ENCODE measurements around the gene GNB1L.

The GNB1L gene

GRCh38 chr22:19772673-19773469, 81.8 kb downstream of the GNB1L start:
- no peak for DNase-seq

- no peak for DNase-seq
Observed at GRCh38 chr22:19772422-19772672, 82.3 kb downstream of the GNB1L start.

GRCh38 chr22:19770349-19771220, 84.1 kb downstream of the GNB1L start:
- no peak for DNase-seq

GRCh38 chr22:19769393-19769715, 85.3 kb downstream of the GNB1L start:
- DNase-seq, result no peak

- DNase-seq, result no peak
Observed at GRCh38 chr22:19767427-19768341, 87.0 kb downstream of the GNB1L start.

- DNase-seq, result no peak
Observed at GRCh38 chr22:19766511-19767426, 87.9 kb downstream of the GNB1L start.

GRCh38 chr22:19766240-19766510, 88.5 kb downstream of the GNB1L start:
- DNase-seq, result no peak

GRCh38 chr22:19765477-19766239, 89.0 kb downstream of the GNB1L start:
- DNase-seq, result no peak

- no peak for DNase-seq
Observed at GRCh38 chr22:19764636-19765476, 89.8 kb downstream of the GNB1L start.

- DNase-seq, result no peak
Observed at GRCh38 chr22:19764299-19764593, 90.4 kb downstream of the GNB1L start.

GRCh38 chr22:19763458-19764298, 91.0 kb downstream of the GNB1L start:
- no peak for DNase-seq

GRCh38 chr22:19762568-19763457, 91.9 kb downstream of the GNB1L start:
- DNase-seq, result no peak

GRCh38 chr22:19761725-19762567, 92.7 kb downstream of the GNB1L start:
- DNase-seq, result no peak

- no peak for DNase-seq
Observed at GRCh38 chr22:19760951-19761724, 93.5 kb downstream of the GNB1L start.

GRCh38 chr22:19760058-19760950, 94.4 kb downstream of the GNB1L start, which contains the start of gene TBX1:
Gene TBX1 (plus strand): TSS chr22:19760778. CDS start chr22:19760844, 66 bp downstream.
- no peak for DNase-seq
